ENCODE results near the gene NUP88.
"Not testable (repeated sequence)": the region's sequence is repeated elsewhere in the genome, so short reads cannot be mapped to it uniquely, and the experiment has no call there.

NUP88 gene

GRCh38 chr17:5419356-5419958 lies at the start of gene NUP88:
TSS of gene NUP88 (minus strand) at chr17:5419662. CDS start at chr17:5419650, 12 bp downstream.
- peak; percentile 99 for DNase-seq

DNA sequence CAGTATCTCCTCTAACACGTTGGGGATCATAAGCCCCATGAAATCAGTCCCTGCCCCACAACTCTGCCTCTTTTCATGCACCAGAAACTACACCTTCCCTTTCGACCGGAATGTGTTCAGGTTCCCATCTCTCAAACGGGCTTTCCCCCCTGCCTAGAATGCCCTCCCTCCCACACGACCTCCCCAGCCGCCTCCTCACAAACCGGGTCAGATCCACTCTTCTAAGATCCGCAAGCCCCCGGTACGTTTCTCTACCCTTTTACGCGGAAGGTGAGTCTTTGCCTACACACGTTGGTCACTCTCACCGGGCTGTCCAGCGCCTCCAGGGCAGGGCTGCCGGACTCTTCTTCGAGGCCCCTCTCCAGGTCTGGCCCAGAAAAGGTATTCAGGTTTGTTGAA lies 48.6 kb upstream of the NUP88 start:
- DNase-seq: no peak

DNA sequence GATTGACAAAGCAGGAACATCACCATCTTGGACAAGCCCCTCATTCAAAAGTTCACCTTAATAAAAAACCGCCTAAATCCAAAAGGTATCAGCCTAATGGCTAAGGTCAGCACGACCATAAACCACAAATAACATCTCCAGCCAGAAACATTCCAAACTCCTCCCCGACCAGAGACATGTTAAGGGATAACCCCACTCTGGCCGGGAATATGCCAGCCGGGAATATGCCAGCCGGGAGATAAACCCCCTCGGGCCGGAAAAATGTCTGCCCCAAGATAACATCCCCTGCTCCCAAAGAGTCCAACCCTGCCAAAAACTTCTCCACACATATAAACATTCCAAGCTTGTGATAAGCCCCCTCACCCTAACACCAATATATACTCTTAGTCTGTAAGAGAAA lies 48.0 kb upstream of the NUP88 start:
- DNase-seq: no peak

DNA sequence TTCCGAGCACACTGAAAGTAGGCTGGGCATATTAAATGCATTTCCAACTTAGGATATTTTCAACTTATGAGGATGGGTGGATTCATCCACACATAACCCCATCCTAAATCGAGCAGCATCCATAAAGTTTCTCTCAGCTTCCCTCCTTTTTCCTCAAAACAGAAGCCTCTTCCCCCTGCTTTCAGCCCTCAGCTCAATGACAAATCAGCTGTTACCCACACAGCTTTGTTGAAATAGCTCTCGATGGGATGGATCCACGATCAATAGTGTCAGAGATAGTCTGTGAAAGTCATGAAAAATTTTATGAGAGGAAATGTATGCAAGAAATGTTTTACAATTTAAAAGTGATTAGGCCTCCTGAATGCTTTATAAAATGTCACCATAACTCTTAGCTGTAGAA lies 46.8 kb upstream of the NUP88 start:
- no peak for DNase-seq

GRCh38 chr17:5464717-5465507 lies 45.5 kb upstream of the NUP88 start:
- no peak for DNase-seq

GRCh38 chr17:5446786-5447185 lies 27.3 kb upstream of the NUP88 start:
- no peak for DNase-seq

- DNase-seq: no peak
Observed at GRCh38 chr17:5444209-5444608, 24.7 kb upstream of the NUP88 start.

DNA sequence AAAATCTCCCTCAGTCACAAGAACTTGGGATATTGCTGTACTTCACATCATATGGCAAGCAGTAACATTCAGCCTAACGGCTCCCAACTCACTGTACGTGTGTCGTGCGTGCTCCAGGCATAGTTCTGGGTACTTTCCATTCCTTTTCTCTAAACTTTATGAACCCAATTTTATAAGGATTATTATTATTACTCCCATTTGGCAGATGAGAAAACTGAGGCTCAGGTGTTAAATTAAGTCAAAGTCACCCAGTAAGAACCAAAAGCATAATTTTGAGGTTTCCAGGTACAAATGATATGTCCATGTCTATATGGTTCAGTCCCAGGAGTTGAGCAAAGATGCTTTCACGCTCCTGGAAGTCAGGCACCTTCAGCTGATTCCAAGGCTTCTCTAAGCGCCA lies 24.3 kb upstream of the NUP88 start:
- DNase-seq: no peak

DNA sequence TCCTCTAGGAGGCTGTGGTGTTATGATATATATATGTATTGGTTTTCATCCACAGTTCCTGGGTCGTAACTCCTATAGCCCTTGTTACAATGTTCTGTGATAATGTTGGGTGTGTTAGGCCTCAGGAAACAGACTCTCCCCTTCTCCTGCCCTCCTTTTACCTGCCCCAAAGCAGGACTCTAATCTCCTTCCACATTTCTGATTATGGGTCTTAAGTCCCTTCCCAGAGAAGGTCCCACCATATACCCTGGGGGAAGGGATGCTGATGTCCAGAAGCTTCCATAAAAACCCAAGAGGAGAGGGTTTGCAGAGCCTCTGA lies 19.9 kb upstream of the NUP88 start:
- no peak for DNase-seq

- DNase-seq: peak; percentile 93
Observed at GRCh38 chr17:5438716-5439445, 19.4 kb upstream of the NUP88 start, which contains the start of gene C1QBP. TSS of gene C1QBP (minus strand) at chr17:5439155. CDS start at chr17:5439073, 82 bp downstream.

DNA sequence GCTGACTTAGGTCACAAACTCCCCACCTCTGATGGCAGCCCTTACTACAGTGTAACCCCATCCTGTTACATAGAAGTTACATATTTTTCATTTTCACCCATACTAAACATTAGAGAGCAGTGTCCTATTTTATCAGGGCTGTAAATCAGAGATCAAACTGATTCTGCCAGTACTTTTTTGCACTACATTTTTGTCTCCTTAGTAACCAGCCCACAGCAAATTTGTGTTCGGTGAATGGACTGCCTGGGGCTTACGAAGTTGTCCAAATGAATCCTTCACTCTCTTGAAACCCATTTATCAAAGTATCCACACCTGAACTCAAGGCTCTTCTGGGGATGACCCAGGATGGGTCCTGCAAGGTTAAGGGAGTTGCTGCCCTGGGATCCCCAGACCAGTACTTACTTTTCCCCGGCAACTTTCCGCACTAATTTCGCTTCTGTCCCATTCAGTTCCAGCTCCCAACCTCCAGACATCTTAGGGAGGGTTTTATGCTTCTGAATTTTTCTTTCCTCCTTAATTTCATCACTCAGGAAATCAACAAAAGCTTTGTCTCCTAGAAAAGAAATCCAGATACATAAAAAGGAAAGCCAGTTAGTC lies 18.4 kb upstream of the NUP88 start:
- no peak for DNase-seq

DNA sequence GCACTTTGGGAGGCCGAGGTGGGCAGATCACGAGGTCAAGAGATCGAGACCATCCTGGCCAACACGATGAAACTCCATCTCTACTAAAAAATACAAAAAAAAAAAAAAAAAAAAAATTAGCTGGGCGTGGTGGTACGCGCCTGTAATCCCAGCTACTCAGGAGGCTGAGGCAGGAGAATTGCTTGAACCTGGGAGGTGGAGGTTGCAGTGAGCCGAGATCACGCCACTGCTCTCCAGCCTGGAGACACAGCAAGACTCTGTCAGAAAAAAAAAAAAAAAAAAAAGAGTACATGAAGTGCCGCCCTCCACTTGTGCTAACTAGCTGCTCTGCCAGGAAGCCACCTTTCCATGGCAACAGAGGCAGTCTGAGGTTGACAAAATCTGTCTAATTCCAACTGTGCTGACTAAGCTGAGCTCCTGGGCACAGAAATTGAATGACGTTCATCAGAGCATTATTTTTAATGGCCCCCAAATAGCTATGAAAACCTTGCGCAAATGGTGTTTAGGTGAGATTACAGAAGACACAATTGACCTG lies 16.4 kb upstream of the NUP88 start:
- not testable (repeated sequence) for DNase-seq

- DNase-seq: no peak
Observed at GRCh38 chr17:5434984-5435383, 15.5 kb upstream of the NUP88 start.

GRCh38 chr17:5431949-5432556 lies 12.6 kb upstream of the NUP88 start:
- DNase-seq: no peak

GRCh38 chr17:5431234-5431633 lies 11.8 kb upstream of the NUP88 start:
- DNase-seq: not testable (repeated sequence)

GRCh38 chr17:5430413-5430999 lies 11.0 kb upstream of the NUP88 start:
- no peak for DNase-seq

DNA sequence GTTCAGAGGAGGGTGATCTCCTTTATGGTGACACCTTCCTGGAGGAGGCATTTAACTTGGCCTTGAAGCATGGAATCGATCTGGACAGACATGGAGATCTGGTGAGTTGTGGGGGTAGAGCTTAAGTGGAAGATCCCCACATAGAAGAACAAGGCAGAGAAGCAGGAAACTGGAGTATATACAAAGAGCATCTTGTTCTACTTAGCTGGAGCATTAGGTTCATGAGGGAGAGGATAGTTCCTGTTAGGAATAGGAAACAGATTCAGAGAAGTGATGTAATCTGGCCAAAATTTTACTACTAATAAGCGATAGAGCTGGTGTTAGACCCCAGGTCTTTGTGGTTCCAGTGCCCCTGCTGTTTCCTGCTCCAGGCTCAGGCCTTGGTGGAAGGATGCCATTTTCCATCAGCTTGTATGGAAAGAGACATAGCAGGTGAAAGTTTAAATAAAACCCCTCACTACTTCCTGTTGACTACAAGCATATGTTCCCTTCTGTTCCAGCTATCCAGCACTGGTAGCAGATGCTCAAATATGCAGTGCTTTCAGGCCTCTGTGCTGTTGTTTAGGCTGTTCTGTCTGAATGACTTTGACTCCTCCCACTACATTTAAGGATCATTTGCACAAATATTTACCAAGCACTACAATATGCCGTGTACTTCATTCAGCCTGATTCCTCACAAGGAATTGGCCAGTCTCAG lies 9.9 kb upstream of the NUP88 start:
- DNase-seq: no peak

DNA sequence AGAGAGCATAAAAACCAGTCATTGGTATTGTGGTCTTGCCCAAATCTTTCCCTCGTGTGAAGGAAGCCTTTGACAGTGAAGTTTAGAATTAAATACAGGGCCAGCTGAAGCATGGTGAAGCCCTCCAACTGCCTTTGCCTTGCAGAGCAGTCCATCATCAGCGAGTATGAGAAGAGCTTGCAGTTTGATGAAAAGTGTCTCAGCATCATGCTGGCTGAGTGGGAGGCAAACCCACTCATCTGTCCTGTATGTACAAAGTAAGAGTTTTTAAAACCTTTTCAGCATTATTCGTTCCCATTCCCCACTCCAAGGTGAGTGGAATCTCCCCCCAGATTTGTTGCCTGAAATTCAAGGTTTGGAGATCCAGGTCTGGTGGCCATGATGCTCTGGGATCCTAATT lies 6.4 kb upstream of the NUP88 start:
- DNase-seq: no peak

GRCh38 chr17:5424909-5425308 lies 5.4 kb upstream of the NUP88 start:
- DNase-seq: no peak

DNA sequence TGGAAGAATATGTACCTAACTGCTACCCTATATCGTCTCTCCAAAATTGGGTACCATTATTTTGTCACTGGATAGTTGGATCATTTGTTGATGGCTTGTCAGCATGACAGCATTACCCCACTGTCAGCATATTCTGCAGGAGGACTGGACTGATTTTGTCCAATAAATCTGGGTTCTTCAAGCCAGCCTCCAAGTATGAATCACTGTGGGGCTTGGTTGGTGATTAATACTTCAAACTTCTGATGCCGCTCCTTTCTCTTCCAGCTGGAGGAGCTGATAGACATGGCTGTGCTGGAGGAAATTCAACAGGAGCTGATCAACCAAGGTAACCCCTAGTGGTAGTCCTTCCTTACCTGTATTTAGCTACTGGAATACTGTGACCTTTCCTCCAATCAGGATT lies 3.0 kb upstream of the NUP88 start:
- no peak for DNase-seq

DNA sequence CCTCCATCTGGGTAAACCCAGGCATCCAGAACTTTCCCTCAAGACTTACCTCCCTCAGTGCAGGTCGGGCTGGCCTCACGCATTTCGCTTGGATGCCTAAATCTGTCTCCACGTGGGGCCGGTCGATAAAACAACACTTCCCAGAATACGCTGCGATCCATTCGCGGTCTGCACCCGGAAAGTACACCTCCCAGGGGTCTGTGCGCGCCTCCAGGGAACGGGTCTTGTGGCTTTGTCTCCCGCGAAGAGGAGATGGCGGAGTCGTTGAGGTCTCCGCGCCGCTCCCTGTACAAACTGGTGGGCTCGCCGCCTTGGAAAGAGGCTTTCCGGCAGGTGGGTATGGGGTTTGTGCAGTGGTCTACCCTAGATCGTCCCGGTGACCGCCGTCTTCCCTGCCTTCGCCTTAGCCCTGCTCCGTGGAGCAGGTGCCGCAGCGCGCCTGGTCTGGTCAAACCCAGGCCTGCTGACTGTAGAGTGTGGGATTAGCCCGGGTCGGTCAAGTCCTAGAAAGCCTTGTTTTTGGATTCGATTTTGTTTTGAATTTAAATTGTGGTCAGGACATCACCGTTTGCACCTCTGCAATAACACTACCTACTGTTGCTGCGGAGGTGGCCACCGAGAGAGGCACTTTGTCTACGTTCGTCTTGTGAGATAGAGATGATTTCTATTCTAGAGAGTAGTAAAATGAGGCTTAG lies 644 bp upstream of the NUP88 start, which contains the start of gene RPAIN:
Gene RPAIN, plus strand, starts transcription at position 224 of the 695 bp plus-strand sequence. Its CDS starts 29 bp downstream, at position 253.
- DNase-seq: peak; percentile 89
